Heart left ventricle (tissue), 13 donors: ENCODE measurements around the gene NHLRC2.

Experiments used
- CTCF ChIP-seq, 12 donors: fragments of 200-600 bp; sonication (generic) in 4 of 12; IDR thresholded peaks; one replicate each; pipeline versions ENCODE4 v1.5.0 to v1.8.0; 2018 to 2022; ENCODE audit warnings: antibody characterized with exemption in 12 of 12, mild to moderate bottlenecking in 5 of 12
- POLR2A ChIP-seq, 2 donors: fragments of 450-650 bp; IDR thresholded peaks; one replicate each; pipeline ENCODE4 v1.6.1; 2017; ENCODE audit warnings: antibody characterized with exemption in 2 of 2, mild to moderate bottlenecking in 2 of 2, moderate library complexity in 2 of 2
- donor health status: ischemic (EF 13 %, LVEDD 7.1; RV severe dilation, severe dysfunction).
- donor health status: DM: no; HTN: yes; CAD: no.
- donor health status: DM: no; HTN: no; CAD: no.
- donor health status: ischemic (EF 25% LVEDD 6.9; RV normal size, moderate dysfunction).
- donor health status: ischemic (EF 25% LVEDD 5.7; RV mildly dilated, moderate dysfunction).
- donor health status: ischemic (EF 35%, LVEDD 5.7; RV mildly dilated, moderate dysfunction).
- donor health status: nonischemic (EF 11% LVEDD 7.7; RV severe dilation, severe dysfunction).
- donor health status: DM: yes; HTN: yes; CAD: no.
- donor health status: PGD.
- donor health status: ischemic (EF 29% LVEDD 5.4; RV normal size, mild dysfunction).
- donor health status: nonischemic (EF 23%, LVEDD 6.1; RV moderate dilation, normal function).

GRCh38 chr10:113920875-113921274 lies 66.4 kb downstream of the NHLRC2 start:
- TF ChIP-seq CTCF (IDR thresholded peaks at IDR 0.05) (no peak), POLR2A (IDR thresholded peaks at IDR 0.05) (no peak)
